Spleen (tissue), 13 donors: ENCODE results near the gene ODAM. TPM values are rescaled to one million over a fixed set of nuclear protein-coding genes. Genes with fewer than 3 reads are reported as not detected.

Experiments used
- DNase-seq: peaks from one replicate; pipeline ENCODE4 v3.0.0-alpha.2; 2020
- H3K27ac ChIP-seq, 8 donors: fragments of 200-600 bp; sonication (generic) in 7 of 8; 1 replicate in 4 of 8; 2 replicates in 4 of 8; pipeline versions ENCODE4 v1.5.0 to v1.8.0; 2016 to 2021; ENCODE audit warnings: inconsistent platforms in 4 of 8, mild to moderate bottlenecking in 4 of 8, moderate library complexity in 1 of 8
- H3K27me3 ChIP-seq, 7 donors: fragments of 200-600 bp; sonication (generic) in 6 of 7; replicated peaks in 1 of 7; 1 replicate in 4 of 7; 2 replicates in 3 of 7; pipeline versions ENCODE4 v1.5.0 to v1.8.0; 2016 to 2021; ENCODE audit warnings: inconsistent platforms in 3 of 7, mild to moderate bottlenecking in 1 of 7
- H3K36me3 ChIP-seq, 6 donors: fragments of 200-600 bp; sonication (generic) in 5 of 6; 1 replicate in 4 of 6; 2 replicates in 2 of 6; pipeline versions ENCODE4 v1.5.0 to v1.8.0; 2016 to 2021; ENCODE audit warnings: inconsistent platforms in 2 of 6
- H3K4me1 ChIP-seq, 6 donors: fragments of 200-600 bp; sonication (generic) in 5 of 6; 1 replicate in 3 of 6; 2 replicates in 3 of 6; pipeline versions ENCODE4 v1.5.0 to v1.8.0; 2016 to 2021; ENCODE audit warnings: inconsistent platforms in 3 of 6
- H3K4me3 ChIP-seq, 8 donors: fragments of 200-600 bp; sonication (generic) in 7 of 8; 1 replicate in 4 of 8; 2 replicates in 4 of 8; pipeline versions ENCODE4 v1.5.0 to v1.8.0; 2016 to 2021; ENCODE audit warnings: inconsistent platforms in 4 of 8, mild to moderate bottlenecking in 4 of 8, moderate library complexity in 2 of 8
- H3K9me3 ChIP-seq, 8 donors: fragments of 200-600 bp; sonication (generic) in 7 of 8; 1 replicate in 4 of 8; 2 replicates in 4 of 8; pipeline versions ENCODE4 v1.5.0 to v1.8.0; 2016 to 2021; ENCODE audit warnings: inconsistent platforms in 4 of 8
- CTCF ChIP-seq, 11 experiments: fragments of 200-600 bp in 7 of 11; fragments of 450-650 bp in 4 of 11; sonication (generic) in 4 of 11; IDR thresholded peaks in 8 of 11; conservative IDR thresholded peaks in 3 of 11; 1 replicate in 7 of 11; 2 replicates in 4 of 11; pipeline versions ENCODE4 v1.4.0 to v1.8.0; 2016 to 2021; ENCODE audit warnings: antibody characterized with exemption in 11 of 11, inconsistent platforms in 4 of 11, mild to moderate bottlenecking in 1 of 11
- POLR2A ChIP-seq, 3 donors: fragments of 450-650 bp; IDR thresholded peaks; one replicate each; pipeline ENCODE4 v1.5.1; 2017; ENCODE audit warnings: antibody characterized with exemption in 3 of 3, mild to moderate bottlenecking in 1 of 3
- POLR2AphosphoS5 ChIP-seq, 3 donors: sonication (generic); formaldehyde crosslinking; IDR thresholded peaks; one replicate each; pipeline ENCODE4 v1.5.1; 2017; ENCODE audit warnings: antibody characterized with exemption in 3 of 3
- WGBS, 5 donors: extraction: QIAGEN DNeasy Blood & Tissue Kit in 3 of 5; methylation state at CpG; one replicate each; pipeline versions ENCODE4 v1.1.5 to v1.1.7; 2013 to 2018; 5-methylcytosine and 5-hydroxymethylcytosine counted together
- intact Hi-C: fragments of 100-400 bp; cut with DNase I; formaldehyde crosslinking; loops from one replicate; pipeline ENCODE4 v1.15.0; 2023; ENCODE audit warnings: low total_unique reads
- long read RNA-seq, 2 donors: transcript quantifications; one replicate each; lab custom pipeline, GENCODE V29; 2026
- polyA plus RNA-seq, 3 donors: library from polyadenylated mRNA; stranded (reverse); fragments of 200-250 nt; gene quantifications; one replicate each; pipeline ENCODE4 v1.2.1, GENCODE V29; 2013
- total RNA-seq, 7 donors: library from RNA; depleted of rRNA in 3 of 7; stranded (reverse); fragments of >200 nt in 3 of 7; fragmentation: NEBNext Ultra II Directional in 4 of 7; extraction: Animal tissue kit (Norgen Biotek cat#: 25700) in 4 of 7; gene quantifications; one replicate each; pipeline versions ENCODE4 v1.1.0 to v1.2.1, GENCODE V29; 2016 to 2021
- donor health status: healthy with polysubstance abuse.
- donor health status: DM: no; HTN: no; CAD: no; lungs with moderate emphysema.
- donor health status: DM: no; HTN: no; CAD: no.
- donor health status: Bipolar disorder and iron deficiency.
- donor health status: healthy.
- donor health status: DM: no; HTN: no; CAD: no.
- donor health status: DM: yes; HTN: yes; CAD: no.

Gene ODAM, protein sequence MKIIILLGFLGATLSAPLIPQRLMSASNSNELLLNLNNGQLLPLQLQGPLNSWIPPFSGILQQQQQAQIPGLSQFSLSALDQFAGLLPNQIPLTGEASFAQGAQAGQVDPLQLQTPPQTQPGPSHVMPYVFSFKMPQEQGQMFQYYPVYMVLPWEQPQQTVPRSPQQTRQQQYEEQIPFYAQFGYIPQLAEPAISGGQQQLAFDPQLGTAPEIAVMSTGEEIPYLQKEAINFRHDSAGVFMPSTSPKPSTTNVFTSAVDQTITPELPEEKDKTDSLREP
- total RNA-seq = not detected
- 1 to 10 TPM in 1 of 3 donors, under 1 TPM in 1, not detected in 1; 0.22 to 2.0 TPM for polyA plus RNA-seq
- long read RNA-seq, donor 1 = 0 reads
- long read RNA-seq, donor 2 = 0 reads

DNA sequence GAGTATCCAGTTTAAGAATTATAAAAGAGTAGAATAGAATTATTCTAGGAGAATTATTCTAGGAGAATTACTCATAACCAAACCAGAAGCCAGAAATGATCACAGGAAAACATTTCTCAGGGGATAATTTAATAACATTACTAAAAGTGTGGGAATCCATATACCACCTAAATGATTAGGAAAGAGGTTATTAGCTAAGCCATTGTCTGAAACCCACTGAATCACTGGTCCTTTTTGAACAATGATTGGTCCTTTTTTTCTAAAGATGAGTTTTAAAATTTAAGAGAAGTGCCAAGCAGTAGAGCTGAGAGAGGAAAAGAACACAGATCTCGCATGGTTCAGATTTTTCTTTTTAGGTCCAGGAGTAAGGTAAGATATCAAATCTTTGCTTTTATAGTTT is at the start of gene ODAM:
Gene ODAM (plus strand): TSS at position 301 of the 400 bp plus-strand sequence. CDS start 819 bp downstream, outside the sequence.
- no peaks in the 10 kb centered on the region for H3K36me3 ChIP-seq
- intact Hi-C loops = no loop called here
- no peaks in the 10 kb centered on the region for H3K9me3 ChIP-seq
- H3K4me3 ChIP-seq = no peak within 1 kb of the TSS
- H3K4me1 ChIP-seq = no peaks in the 10 kb centered on the region
- WGBS, 5 donors = 73 to 93% (median 83%) methylated on average over 1 of the region's 1 CpG
- no peak for DNase-seq
- no peaks in the 10 kb centered on the region for H3K27me3 ChIP-seq
- H3K27ac ChIP-seq = no peak within 1 kb of the TSS
- TF ChIP-seq CTCF (IDR thresholded peaks at IDR 0.05 in 8 of 11, conservative IDR thresholded peaks at IDR 0.05 in 3 of 11) (no peak), POLR2A (IDR thresholded peaks at IDR 0.05) (no peak), POLR2AphosphoS5 (IDR thresholded peaks at IDR 0.05) (no peak)

DNA sequence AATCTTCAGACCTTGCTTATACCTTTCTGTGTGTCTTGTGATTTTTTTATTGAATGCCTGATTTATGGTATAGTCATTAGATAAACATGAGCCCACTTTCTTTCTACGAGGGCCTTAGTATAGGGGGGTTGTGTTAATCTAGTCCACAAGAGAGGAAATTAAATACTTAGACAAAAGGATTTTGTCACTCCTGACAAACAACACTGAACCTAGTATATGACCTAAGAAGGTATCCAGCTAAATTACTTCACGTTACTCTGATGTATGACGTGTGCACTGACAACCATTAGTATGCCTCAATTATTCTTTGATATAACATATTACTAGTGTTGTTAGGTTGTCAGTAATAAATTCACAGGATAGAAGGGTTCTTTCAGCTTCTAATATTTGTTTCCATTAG is 44.3 kb upstream of the ODAM start:
- Histone ChIP-seq H3K27ac (no peak overlapping the region), H3K4me1 (no peaks in the 10 kb centered on the region), H3K36me3 (no peaks in the 10 kb centered on the region), H3K27me3 (no peaks in the 10 kb centered on the region), H3K9me3 (no peaks in the 10 kb centered on the region), H3K4me3 (no peak overlapping the region)
- 63 to 73% (median 70%) methylated on average over 3 of the region's 3 CpGs for WGBS, 5 donors
- TF ChIP-seq CTCF (IDR thresholded peaks at IDR 0.05 in 8 of 11, conservative IDR thresholded peaks at IDR 0.05 in 3 of 11) (no peak), POLR2AphosphoS5 (IDR thresholded peaks at IDR 0.05) (no peak), POLR2A (IDR thresholded peaks at IDR 0.05) (no peak)
- DNase-seq = no peak
- intact Hi-C loops = no loop called here

DNA sequence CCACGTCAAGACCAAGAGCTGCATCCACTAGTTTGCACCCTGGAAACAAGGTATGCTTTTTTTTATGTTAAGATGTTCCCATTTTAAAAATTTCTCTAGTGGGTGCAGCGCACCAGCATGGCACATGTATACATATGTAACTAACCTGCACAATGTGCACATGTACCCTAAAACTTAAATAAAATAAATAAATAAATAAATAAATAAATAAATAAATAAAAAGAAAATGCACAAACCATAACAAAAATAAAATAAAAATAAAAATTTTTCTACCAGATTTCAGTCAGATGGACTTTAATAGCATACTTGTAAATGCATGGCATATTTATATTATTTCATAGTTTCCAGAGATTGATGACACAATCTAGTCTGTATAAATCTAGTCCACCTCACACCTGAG is 43.4 kb upstream of the ODAM start:
- Histone ChIP-seq H3K36me3 (no peaks in the 10 kb centered on the region), H3K27me3 (no peaks in the 10 kb centered on the region), H3K4me1 (no peaks in the 10 kb centered on the region), H3K9me3 (no peaks in the 10 kb centered on the region), H3K4me3 (no peak overlapping the region), H3K27ac (no peak overlapping the region)
- intact Hi-C loops = no loop called here
- no peak for TF ChIP-seq CTCF (IDR thresholded peaks at IDR 0.05 in 8 of 11, conservative IDR thresholded peaks at IDR 0.05 in 3 of 11)
- DNase-seq = no peak
- WGBS, 5 donors = 80 to 85% (median 83%) methylated on average over 2 of the region's 2 CpGs

GRCh38 chr4:70153937-70154336 is 41.6 kb upstream of the ODAM start, which contains the start of gene PRR27:
TSS of gene PRR27 (plus strand) at chr4:70154237. CDS start at chr4:70154376, 139 bp downstream.
- no peaks in the 10 kb centered on the region for H3K36me3 ChIP-seq
- TF ChIP-seq POLR2A (IDR thresholded peaks at IDR 0.05) (no peak), POLR2AphosphoS5 (IDR thresholded peaks at IDR 0.05) (no peak), CTCF (IDR thresholded peaks at IDR 0.05 in 8 of 11, conservative IDR thresholded peaks at IDR 0.05 in 3 of 11) (no peak)
- no peaks in the 10 kb centered on the region for H3K4me1 ChIP-seq
- intact Hi-C loops = no loop called here
- H3K27ac ChIP-seq = no peak within 1 kb of the TSS
- H3K27me3 ChIP-seq = no peaks in the 10 kb centered on the region
- no peaks in the 10 kb centered on the region for H3K9me3 ChIP-seq
- no peak within 1 kb of the TSS for H3K4me3 ChIP-seq
- DNase-seq = no peak
- 83 to 88% (median 85%) methylated on average over 3 of the region's 3 CpGs for WGBS, 5 donors
